Aorta (tissue), 5 donors: ENCODE results near the gene ENOX1. TPM values are rescaled to one million over a fixed set of nuclear protein-coding genes. Genes with fewer than 3 reads are reported as not detected.
A peak's percentile ranks its signal among the peaks of the same experiment; 100 is the strongest.

Source experiments
- ATAC-seq: fragments of 200-7000 bp; cut with Tn5 transposase; one replicate; pipeline ENCODE4 v1.9.1; 2022; ENCODE audit warnings: moderate library complexity; ENCODE audit not compliant: low FRiP score
- DNase-seq, 2 donors: peaks; one replicate each; pipeline ENCODE4 v3.0.0-alpha.2; 2020
- H3K27ac ChIP-seq, 2 donors: one replicate each; pipeline ENCODE4 v1.5.1; 2013; ENCODE audit warnings: low read length in 2 of 2, mild to moderate bottlenecking in 2 of 2, moderate library complexity in 2 of 2, control low read depth in 1 of 2, inconsistent platforms in 1 of 2, low read depth in 1 of 2
- H3K27me3 ChIP-seq, 2 donors: one replicate each; pipeline ENCODE4 v1.6.1; 2013; ENCODE audit warnings: control low read depth in 1 of 2, low read length in 1 of 2, mild to moderate bottlenecking in 1 of 2, moderate library complexity in 1 of 2; ENCODE audit not compliant: insufficient read depth in 2 of 2, control insufficient read depth in 1 of 2
- H3K36me3 ChIP-seq, 2 donors: one replicate each; pipeline ENCODE4 v1.6.1; 2013; ENCODE audit warnings: control low read depth in 1 of 2, low read length in 1 of 2, mild to moderate bottlenecking in 1 of 2; ENCODE audit not compliant: insufficient read depth in 2 of 2, control insufficient read depth in 1 of 2
- H3K4me1 ChIP-seq, 2 donors: one replicate each; pipeline ENCODE4 v1.6.1; 2013; ENCODE audit warnings: low read length in 2 of 2, control low read depth in 1 of 2, mild to moderate bottlenecking in 1 of 2, moderate library complexity in 1 of 2; ENCODE audit not compliant: insufficient read depth in 2 of 2, control insufficient read depth in 1 of 2
- H3K4me3 ChIP-seq, 2 donors: one replicate each; pipeline ENCODE4 v1.5.1; 2013; ENCODE audit warnings: low read length in 2 of 2, control low read depth in 1 of 2, mild to moderate bottlenecking in 1 of 2
- H3K9me3 ChIP-seq: one replicate; pipeline ENCODE4 v1.6.1; 2013; ENCODE audit warnings: mild to moderate bottlenecking, low read length; ENCODE audit not compliant: control insufficient read depth
- WGBS, 2 donors: extraction: QIAGEN DNeasy Blood & Tissue Kit; methylation state at CpG; one replicate each; pipeline ENCODE4 v1.1.7; 2013; 5-methylcytosine and 5-hydroxymethylcytosine counted together
- intact Hi-C, 2 donors: fragments of 100-400 bp; cut with DNase I; formaldehyde crosslinking; loops; one replicate each; pipeline versions ENCODE4 v1.14.2 to v1.15.0; 2022
- polyA plus RNA-seq, 2 donors: library from polyadenylated mRNA; stranded (reverse); fragments of 200-250 nt; gene quantifications; one replicate each; pipeline ENCODE4 v1.2.3, GENCODE V29; 2013
- total RNA-seq, 2 donors: library from RNA; stranded (reverse); fragmentation: NEBNext Ultra II Directional; extraction: Animal tissue kit (Norgen Biotek cat#: 25700); gene quantifications; one replicate each; pipeline ENCODE4 v1.2.1, GENCODE V29; 2021
- donor health status: healthy with polysubstance abuse.
- donor health status: Bipolar disorder and iron deficiency.
- donor health status: DM: no; HTN: no; CAD: no.
- donor health status: DM: no; HTN: no; CAD: no.
- donor health status: DM: yes; HTN: yes; CAD: no.

ENOX1 gene
- total and polyA plus RNA-seq, 4 donors: 0.15 to 2.2 (median 1.4) TPM; not detected in 1

GRCh38 chr13:43319617-43320444 lies 466.9 kb downstream of the ENOX1 start:
- Histone ChIP-seq H3K27ac (no peak overlapping the region), H3K4me1 (peaks cover 0 to 1% of the 10 kb centered on the region in 2 donors)

DNA sequence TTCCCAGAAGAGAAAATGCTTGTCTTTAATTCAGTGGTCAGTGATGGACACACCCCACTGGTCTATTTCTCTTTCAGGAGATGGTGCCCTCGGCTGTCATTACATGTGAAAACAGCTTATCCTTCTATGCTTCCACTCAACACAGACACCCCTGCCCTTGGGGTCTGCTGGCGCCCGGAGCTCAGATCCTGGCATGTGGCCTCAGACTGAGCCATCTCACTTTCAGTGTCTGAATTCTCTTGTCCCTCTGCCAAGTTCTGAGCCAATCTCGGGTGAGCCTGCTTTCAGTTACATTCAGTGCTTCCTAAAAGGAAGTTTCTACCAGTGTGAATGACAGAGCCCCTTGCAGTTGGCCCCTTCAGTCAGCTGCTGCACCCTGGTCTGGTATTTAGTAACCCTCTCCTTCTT lies 469.8 kb downstream of the ENOX1 start:
- intact Hi-C loops: no loop called here
- Histone ChIP-seq H3K27ac (no peak overlapping the region), H3K4me1 (peaks cover 0 to 1% of the 10 kb centered on the region in 2 donors), H3K36me3 (no peaks in the 10 kb centered on the region), H3K9me3 (no peaks in the 10 kb centered on the region), H3K27me3 (no peaks in the 10 kb centered on the region), H3K4me3 (peak overlapping the region; percentile 14 to 28)
- ATAC-seq (no peak), DNase-seq (peak in 1 of 2 donors; percentile 45)
- WGBS, 2 donors: 0% methylated on average over 4 of the region's 4 CpGs

More at GRCh38 chr13:43319617-43320444, 466.9 kb downstream of the ENOX1 start:
- intact Hi-C loops: no loop called here
- ATAC-seq (no peak), DNase-seq (no peak)
- no peak overlapping the region for H3K4me3 ChIP-seq
- H3K9me3 ChIP-seq: no peaks in the 10 kb centered on the region
- no peaks in the 10 kb centered on the region for H3K36me3 ChIP-seq
- WGBS, 2 donors: 58 to 67% methylated on average over 10 of the region's 10 CpGs
- no peaks in the 10 kb centered on the region for H3K27me3 ChIP-seq

DNA sequence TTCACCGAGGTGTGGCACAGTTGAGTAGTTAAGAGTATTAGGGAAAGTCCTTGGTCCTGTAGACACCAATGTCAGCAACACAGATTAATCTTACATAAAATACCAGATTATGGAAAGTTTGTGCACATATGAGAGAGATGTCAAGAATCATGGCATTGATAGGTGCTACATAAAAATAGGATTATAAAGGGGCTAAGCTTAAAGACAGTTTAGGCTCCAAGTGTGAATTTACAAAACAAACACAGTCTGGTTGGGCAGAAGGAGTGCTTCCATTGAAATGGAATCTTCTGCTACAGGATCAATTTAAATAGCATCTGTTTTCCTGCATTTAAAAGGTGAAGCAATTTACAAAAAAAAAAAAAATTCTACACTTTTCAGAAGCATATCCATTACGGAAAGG lies 470.5 kb downstream of the ENOX1 start:
- ATAC-seq (no peak), DNase-seq (no peak)
- H3K4me1 ChIP-seq: peaks cover 0 to 1% of the 10 kb centered on the region in 2 donors
- H3K27me3 ChIP-seq: no peaks in the 10 kb centered on the region
- no peak overlapping the region for H3K4me3 ChIP-seq
- no peak overlapping the region for H3K27ac ChIP-seq
- no peaks in the 10 kb centered on the region for H3K9me3 ChIP-seq
- 30 to 46% methylated on average over 2 of the region's 2 CpGs for WGBS, 2 donors
- intact Hi-C loops: no loop called here
- no peaks in the 10 kb centered on the region for H3K36me3 ChIP-seq

DNA sequence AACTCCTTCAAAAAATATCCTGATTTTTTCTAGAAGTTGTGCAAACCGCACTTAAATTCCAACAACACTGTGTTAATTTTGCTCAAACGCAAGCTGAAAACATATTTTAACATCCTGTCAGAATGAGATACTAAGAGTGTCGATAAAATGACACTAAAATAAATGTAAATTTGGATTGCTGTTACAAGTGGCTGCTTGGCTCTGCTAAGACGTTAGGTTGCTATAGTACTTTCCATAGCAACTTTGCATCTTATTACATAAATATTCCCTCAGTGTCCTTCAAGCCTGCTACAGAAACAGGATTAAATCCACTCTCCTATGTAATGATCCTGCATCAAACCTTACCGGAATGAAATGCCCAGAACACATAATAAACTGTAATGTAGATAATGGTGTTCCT lies 471.2 kb downstream of the ENOX1 start:
- ATAC-seq (no peak), DNase-seq (no peak)
- intact Hi-C loops: no loop called here
- H3K4me1 ChIP-seq: peaks cover 0 to 1% of the 10 kb centered on the region in 2 donors
- 41 to 48% methylated on average over 5 of the region's 5 CpGs for WGBS, 2 donors
- H3K27ac ChIP-seq: no peak overlapping the region
- H3K9me3 ChIP-seq: no peaks in the 10 kb centered on the region
- no peaks in the 10 kb centered on the region for H3K36me3 ChIP-seq
- no peak overlapping the region for H3K4me3 ChIP-seq
- H3K27me3 ChIP-seq: no peaks in the 10 kb centered on the region

GRCh38 chr13:43309311-43309710 lies 477.5 kb downstream of the ENOX1 start:
- 26% methylated on average over 4 of the region's 4 CpGs for WGBS, 2 donors
- Histone ChIP-seq H3K27ac (no peak overlapping the region), H3K36me3 (no peaks in the 10 kb centered on the region), H3K4me1 (no peaks in the 10 kb centered on the region), H3K27me3 (no peaks in the 10 kb centered on the region), H3K9me3 (no peaks in the 10 kb centered on the region), H3K4me3 (no peak overlapping the region)
- ATAC-seq (no peak), DNase-seq (no peak)
- intact Hi-C loops: no loop called here

DNA sequence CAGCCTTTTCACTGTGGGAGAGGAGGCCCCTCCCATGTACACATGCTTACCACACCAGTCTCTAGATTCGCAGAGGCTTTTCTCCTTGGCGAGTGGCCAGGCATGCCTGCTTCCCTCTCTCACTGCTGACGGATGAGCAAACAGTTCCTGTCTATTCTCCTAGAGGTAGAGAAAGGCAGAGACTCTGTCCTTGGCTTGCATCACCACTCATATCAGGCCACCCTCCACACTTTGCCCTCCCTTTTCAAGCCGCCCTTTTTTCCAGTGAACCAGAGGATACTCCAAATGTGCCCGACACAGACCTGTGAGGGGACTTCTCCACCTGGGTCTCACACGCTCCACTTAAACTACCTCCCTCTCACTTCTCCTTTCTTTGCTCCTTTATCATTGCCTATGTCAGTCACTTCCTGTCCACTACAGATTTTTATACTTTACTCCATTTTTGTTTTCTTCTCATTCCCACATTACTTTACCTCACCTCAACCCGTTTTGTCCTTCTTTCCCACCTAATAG lies 478.8 kb downstream of the ENOX1 start:
- Histone ChIP-seq H3K27ac (no peak overlapping the region), H3K9me3 (no peaks in the 10 kb centered on the region), H3K4me1 (no peaks in the 10 kb centered on the region), H3K4me3 (no peak overlapping the region), H3K27me3 (no peaks in the 10 kb centered on the region), H3K36me3 (no peaks in the 10 kb centered on the region)
- 56 to 59% methylated on average over 7 of the region's 7 CpGs for WGBS, 2 donors
- DNase-seq (peak in 1 of 2 donors; percentile 91), ATAC-seq (no peak)
- intact Hi-C loops: no loop called here

GRCh38 chr13:43307221-43307920 lies 479.4 kb downstream of the ENOX1 start:
- WGBS, 2 donors: 52 to 62% methylated on average over 6 of the region's 6 CpGs
- ATAC-seq: no peak
- no peaks in the 10 kb centered on the region for H3K27me3 ChIP-seq

DNA sequence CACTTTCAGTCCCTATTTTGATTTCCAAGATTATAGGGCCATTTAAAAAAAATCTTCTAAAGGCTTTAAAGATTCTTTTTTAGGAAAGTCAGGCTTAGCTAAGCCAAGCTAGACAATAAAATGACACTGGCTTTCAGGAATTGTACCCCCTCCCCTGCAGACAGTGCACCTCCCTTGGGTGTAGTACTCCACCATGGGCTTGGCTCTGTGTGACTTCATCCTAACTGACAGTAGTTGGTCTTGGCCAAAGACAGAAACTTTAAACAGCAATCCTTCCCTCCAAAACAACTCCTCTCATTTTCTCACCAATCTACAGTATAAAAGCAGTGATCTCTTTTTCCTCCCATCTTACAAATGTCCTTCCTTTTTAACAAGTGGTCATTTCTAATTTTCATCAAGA lies 480.4 kb downstream of the ENOX1 start:
- Histone ChIP-seq H3K4me3 (no peak overlapping the region), H3K27me3 (no peaks in the 10 kb centered on the region), H3K9me3 (no peaks in the 10 kb centered on the region), H3K36me3 (no peaks in the 10 kb centered on the region), H3K4me1 (no peaks in the 10 kb centered on the region), H3K27ac (no peak overlapping the region)
- intact Hi-C loops: no loop called here
- DNase-seq (no peak), ATAC-seq (no peak)

More at GRCh38 chr13:43307221-43307920, 479.4 kb downstream of the ENOX1 start:
- no peaks in the 10 kb centered on the region for H3K9me3 ChIP-seq
- no peak overlapping the region for H3K27ac ChIP-seq
- H3K4me3 ChIP-seq: no peak overlapping the region
- H3K36me3 ChIP-seq: no peaks in the 10 kb centered on the region
- DNase-seq: no peak
- intact Hi-C loops: no loop called here
- no peaks in the 10 kb centered on the region for H3K4me1 ChIP-seq
